HEK293 (cell line): Measurements from ENCODE around the gene PPP1CA.
A peak's percentile ranks its signal among the peaks of the same experiment; 100 is the strongest.

Experiments
- CTCF ChIA-PET: fragments of 350-600 bp; formaldehyde crosslinking; extraction: SDS; loops from one replicate; lab custom pipeline; 2021; ENCODE audit warnings: antibody characterized with exemption; lab: Yijun Ruan, JAX
- POLR2A ChIA-PET: fragments of 300-600 bp; formaldehyde crosslinking; extraction: SDS; loops from one replicate; lab custom pipeline; 2020; ENCODE audit warnings: antibody characterized with exemption, inconsistent platforms; lab: Yijun Ruan, JAX
- H3K27ac ChIP-seq: fragments of 200-500 bp; sonication (Bioruptor generic); 2 replicates; pipeline ENCODE4 v1.5.1; 2014; ENCODE audit warnings: low read depth, low read length, control low read depth, inconsistent platforms; ENCODE audit errors: extremely low read depth
- H3K36me3 ChIP-seq, 2 experiments: fragments of 200-500 bp in 1 of 2; sonication (Bioruptor generic) in 1 of 2; 1 replicate in 1 of 2; 2 replicates in 1 of 2; pipeline ENCODE4 v1.5.1; 2014 to 2017; ENCODE audit warnings: inconsistent platforms in 2 of 2, low read length in 2 of 2; ENCODE audit not compliant: control insufficient read depth in 2 of 2, insufficient read depth in 1 of 2
- H3K4me1 ChIP-seq: fragments of 200-500 bp; sonication (Bioruptor generic); 2 replicates; pipeline ENCODE4 v1.5.1; 2014; ENCODE audit warnings: mild to moderate bottlenecking, low read length, inconsistent platforms; ENCODE audit not compliant: control insufficient read depth, insufficient read depth
- H3K4me3 ChIP-seq: 2 replicates; pipeline ENCODE4 v1.5.1; 2011; ENCODE audit warnings: low read depth, mild to moderate bottlenecking, control low read depth, low read length, moderate library complexity
- H3K9me3 ChIP-seq: fragments of 200-500 bp; sonication (Bioruptor generic); 2 replicates; pipeline ENCODE4 v1.5.1; 2014; ENCODE audit warnings: low read depth, low read length, inconsistent platforms; ENCODE audit not compliant: control insufficient read depth, insufficient read depth
- CTCF ChIP-seq: fragments of 450-650 bp; formaldehyde crosslinking; IDR thresholded peaks from 2 replicates; pipeline ENCODE4 v1.5.1; 2016; ENCODE audit warnings: missing biosample characterization, missing genetic modification characterization
- GLIS2 ChIP-seq: fragments of 450-650 bp; formaldehyde crosslinking; IDR thresholded peaks from 2 replicates; pipeline ENCODE4 v1.5.1; 2016; ENCODE audit warnings: missing biosample characterization, missing genetic modification characterization
- HIC1 ChIP-seq: fragments of 450-650 bp; formaldehyde crosslinking; IDR thresholded peaks from 2 replicates; pipeline ENCODE4 v1.5.1; 2016; ENCODE audit warnings: missing biosample characterization, missing genetic modification characterization
- KLF1 ChIP-seq: fragments of 450-650 bp; formaldehyde crosslinking; IDR thresholded peaks from 2 replicates; pipeline ENCODE4 v1.5.1; 2016; ENCODE audit warnings: missing biosample characterization, missing genetic modification characterization
- KLF17 ChIP-seq: fragments of 450-650 bp; formaldehyde crosslinking; IDR thresholded peaks from 2 replicates; pipeline ENCODE4 v1.5.1; 2016; ENCODE audit warnings: missing biosample characterization, missing genetic modification characterization
- KLF8 ChIP-seq: fragments of 450-650 bp; formaldehyde crosslinking; IDR thresholded peaks from 2 replicates; pipeline ENCODE4 v1.5.1; 2016; ENCODE audit warnings: missing biosample characterization, missing genetic modification characterization
- KLF9 ChIP-seq: fragments of 450-650 bp; formaldehyde crosslinking; IDR thresholded peaks from 2 replicates; pipeline ENCODE4 v1.5.1; 2016; ENCODE audit warnings: missing biosample characterization, missing genetic modification characterization, low read depth
- PRDM10 ChIP-seq: fragments of 450-650 bp; formaldehyde crosslinking; IDR thresholded peaks from 2 replicates; pipeline ENCODE4 v1.5.1; 2016; ENCODE audit warnings: missing biosample characterization, missing genetic modification characterization
- ZBTB20 ChIP-seq: fragments of 450-650 bp; formaldehyde crosslinking; IDR thresholded peaks from 2 replicates; pipeline ENCODE4 v1.5.1; 2016; ENCODE audit warnings: missing biosample characterization, missing genetic modification characterization
- ZBTB7A ChIP-seq: fragments of 450-650 bp; formaldehyde crosslinking; IDR thresholded peaks from 2 replicates; pipeline ENCODE4 v1.5.1; 2016; ENCODE audit warnings: low read depth, missing biosample characterization, missing genetic modification characterization
- ZBTB8A ChIP-seq: fragments of 450-650 bp; formaldehyde crosslinking; IDR thresholded peaks from 2 replicates; pipeline ENCODE4 v1.5.1; 2016; ENCODE audit warnings: missing biosample characterization, missing genetic modification characterization
- ZEB2 ChIP-seq: fragments of 450-650 bp; formaldehyde crosslinking; IDR thresholded peaks from 2 replicates; pipeline ENCODE4 v1.5.1; 2016; ENCODE audit warnings: missing biosample characterization, missing genetic modification characterization
- ZFHX2 ChIP-seq: fragments of 450-650 bp; formaldehyde crosslinking; conservative IDR thresholded peaks from 2 replicates; pipeline ENCODE4 v1.5.1; 2016; ENCODE audit warnings: missing biosample characterization, missing genetic modification characterization
- ZNF174 ChIP-seq: fragments of 450-650 bp; formaldehyde crosslinking; IDR thresholded peaks from 2 replicates; pipeline ENCODE4 v1.5.0; 2017; ENCODE audit warnings: missing biosample characterization, mild to moderate bottlenecking, missing genetic modification characterization
- ZNF175 ChIP-seq: fragments of 450-650 bp; formaldehyde crosslinking; IDR thresholded peaks from 2 replicates; pipeline ENCODE4 v1.5.1; 2016; ENCODE audit warnings: missing biosample characterization, missing genetic modification characterization
- ZNF18 ChIP-seq: fragments of 450-650 bp; formaldehyde crosslinking; IDR thresholded peaks from 2 replicates; pipeline ENCODE4 v1.5.1; 2016; ENCODE audit warnings: missing biosample characterization, missing genetic modification characterization
- ZNF2 ChIP-seq: fragments of 450-650 bp; formaldehyde crosslinking; IDR thresholded peaks from 2 replicates; pipeline ENCODE4 v1.5.1; 2016; ENCODE audit warnings: missing biosample characterization, missing genetic modification characterization
- ZNF23 ChIP-seq: fragments of 450-650 bp; formaldehyde crosslinking; IDR thresholded peaks from 2 replicates; pipeline ENCODE4 v1.5.1; 2016; ENCODE audit warnings: missing biosample characterization, missing genetic modification characterization, borderline replicate concordance
- ZNF292 ChIP-seq: fragments of 450-650 bp; formaldehyde crosslinking; IDR thresholded peaks from 2 replicates; pipeline ENCODE4 v1.5.1; 2016; ENCODE audit warnings: low read depth, missing biosample characterization, missing genetic modification characterization, borderline replicate concordance
- ZNF398 ChIP-seq: fragments of 450-650 bp; formaldehyde crosslinking; IDR thresholded peaks from 2 replicates; pipeline ENCODE4 v1.5.1; 2017; ENCODE audit warnings: missing biosample characterization, missing genetic modification characterization
- ZNF423 ChIP-seq: fragments of 450-650 bp; formaldehyde crosslinking; IDR thresholded peaks from 2 replicates; pipeline ENCODE4 v1.5.1; 2016; ENCODE audit warnings: missing biosample characterization, missing genetic modification characterization
- ZNF600 ChIP-seq: fragments of 450-650 bp; formaldehyde crosslinking; IDR thresholded peaks from 2 replicates; pipeline ENCODE4 v1.5.1; 2016; ENCODE audit warnings: missing biosample characterization, missing genetic modification characterization
- ZNF670 ChIP-seq: fragments of 450-650 bp; formaldehyde crosslinking; IDR thresholded peaks from 2 replicates; pipeline ENCODE4 v1.5.1; 2016; ENCODE audit warnings: missing biosample characterization, missing genetic modification characterization, low read depth
- ZNF707 ChIP-seq: fragments of 450-650 bp; formaldehyde crosslinking; IDR thresholded peaks from 2 replicates; pipeline ENCODE4 v1.5.1; 2016; ENCODE audit warnings: missing biosample characterization, missing genetic modification characterization
- ZSCAN23 ChIP-seq: fragments of 450-650 bp; formaldehyde crosslinking; IDR thresholded peaks from 2 replicates; pipeline ENCODE4 v1.5.1; 2016; ENCODE audit warnings: missing biosample characterization, missing genetic modification characterization

PPP1CA gene

GRCh38 chr11:67371189-67371910, 30.3 kb downstream of the PPP1CA start:
- Histone ChIP-seq H3K9me3 (no peaks in the 10 kb centered on the region), H3K4me3 (no peak overlapping the region), H3K27ac (no peak overlapping the region), H3K4me1 (peaks cover 3% of the 10 kb centered on the region; the same call in 1 of the 2 replicates), H3K36me3 (no peaks in the 10 kb centered on the region)
- POLR2A ChIA-PET, result interaction anchor here (0.6 to 1.8 kb wide), 3 partner anchors 16 to 22 kb away, joined by 4 to 5 read pairs (median 4); partner anchors contain the start of gene POLD4
- CTCF ChIA-PET, result interaction anchor here (0.7 to 30.4 kb wide), 6 partner anchors 8 to 221 kb away, joined by 3 to 898 read pairs (median 5); partner anchors contain the start of genes CLCF1, POLD4 and RAD9A
- TF ChIP-seq KLF1 (tag by site-specific recombination) (peak; percentile 87), ZSCAN23 (tag by site-specific recombination) (no peak), ZBTB7A (tag by site-specific recombination) (0 out of 2 replicates have a peak, but pooled peaks have one; percentile 45), KLF9 (tag by site-specific recombination) (no peak), ZNF175 (tag by site-specific recombination) (no peak), ZNF398 (tag by site-specific recombination) (peak; percentile 75), ZNF23 (no peak), ZEB2 (0 out of 2 replicates have a peak, but pooled peaks have one; percentile 44), CTCF (tag by site-specific recombination) (peak; percentile 69), ZNF707 (no peak), KLF8 (tag by site-specific recombination) (no peak), ZNF292 (tag by site-specific recombination) (no peak), ZFHX2 (peak; percentile 85), ZNF18 (peak; percentile 52; the same call in 1 of the 2 replicates), GLIS2 (tag by site-specific recombination) (peak; percentile 84), HIC1 (tag by site-specific recombination) (no peak), KLF17 (tag by site-specific recombination) (peak; percentile 30; the same call in 1 of the 2 replicates), ZNF670 (tag by site-specific recombination) (no peak), ZNF2 (tag by site-specific recombination) (no peak), ZNF600 (tag by site-specific recombination) (peak; percentile 91), PRDM10 (tag by site-specific recombination) (0 out of 2 replicates have a peak, but pooled peaks have one; percentile 13), ZBTB8A (tag by site-specific recombination) (peak; percentile 41; the same call in 1 of the 2 replicates), ZBTB20 (tag by site-specific recombination) (peak; percentile 44; the same call in 1 of the 2 replicates), ZNF423 (tag by site-specific recombination) (0 out of 2 replicates have a peak, but pooled peaks have one; percentile 37), ZNF174 (tag by site-specific recombination) (no peak)
